GM19397 (cell line): ENCODE data around the gene FGF1.

Source experiments
- ATAC-seq: cut with Tn5 transposase; IDR thresholded peaks from one replicate; pipeline ENCODE4 v1.9.1; 2021; ENCODE audit warnings: mild to moderate bottlenecking, moderate library complexity; ENCODE audit not compliant: unreplicated experiment

Gene FGF1

GRCh38 chr5:142644640-142645361 is 41.1 kb downstream of the FGF1 start:
- no peak for ATAC-seq

GRCh38 chr5:142644127-142644526 is 41.8 kb downstream of the FGF1 start:
- no peak for ATAC-seq

GRCh38 chr5:142643634-142644033 is 42.3 kb downstream of the FGF1 start:
- ATAC-seq = no peak

- no peak for ATAC-seq
These were observed 43.5 kb downstream of the FGF1 start for GRCh38 chr5:142642427-142642826.

- no peak for ATAC-seq
These were observed 44.2 kb downstream of the FGF1 start for GRCh38 chr5:142641711-142642110.

- no peak for ATAC-seq
These were observed 45.4 kb downstream of the FGF1 start for GRCh38 chr5:142640316-142641005.

- no peak for ATAC-seq
These were observed 46.4 kb downstream of the FGF1 start for GRCh38 chr5:142639455-142639854.

- ATAC-seq = no peak
These were observed 48.0 kb downstream of the FGF1 start for GRCh38 chr5:142637871-142638270.

GRCh38 chr5:142636698-142637324 is 49.1 kb downstream of the FGF1 start:
- ATAC-seq = no peak

- no peak for ATAC-seq
These were observed 49.8 kb downstream of the FGF1 start for GRCh38 chr5:142636093-142636492.

GRCh38 chr5:142634216-142635011 is 51.5 kb downstream of the FGF1 start:
- ATAC-seq = no peak

GRCh38 chr5:142630927-142631539 is 54.9 kb downstream of the FGF1 start:
- no peak for ATAC-seq

- no peak for ATAC-seq
These were observed 58.3 kb downstream of the FGF1 start for GRCh38 chr5:142627383-142628217.

- no peak for ATAC-seq
These were observed 59.1 kb downstream of the FGF1 start for GRCh38 chr5:142626786-142627185.

GRCh38 chr5:142626099-142626498 is 59.8 kb downstream of the FGF1 start:
- ATAC-seq = no peak

GRCh38 chr5:142621227-142621626 is 64.7 kb downstream of the FGF1 start:
- no peak for ATAC-seq

GRCh38 chr5:142619815-142620214 is 66.1 kb downstream of the FGF1 start:
- ATAC-seq = no peak

GRCh38 chr5:142618130-142618523 is 67.8 kb downstream of the FGF1 start:
- ATAC-seq = no peak

- ATAC-seq = no peak
These were observed 68.3 kb downstream of the FGF1 start for GRCh38 chr5:142617416-142618129.
